Measurements from ENCODE around the gene PLXNB2. TPM values are rescaled to one million over a fixed set of nuclear protein-coding genes. Genes with fewer than 3 reads are reported as not detected.

PLXNB2 gene, protein sequence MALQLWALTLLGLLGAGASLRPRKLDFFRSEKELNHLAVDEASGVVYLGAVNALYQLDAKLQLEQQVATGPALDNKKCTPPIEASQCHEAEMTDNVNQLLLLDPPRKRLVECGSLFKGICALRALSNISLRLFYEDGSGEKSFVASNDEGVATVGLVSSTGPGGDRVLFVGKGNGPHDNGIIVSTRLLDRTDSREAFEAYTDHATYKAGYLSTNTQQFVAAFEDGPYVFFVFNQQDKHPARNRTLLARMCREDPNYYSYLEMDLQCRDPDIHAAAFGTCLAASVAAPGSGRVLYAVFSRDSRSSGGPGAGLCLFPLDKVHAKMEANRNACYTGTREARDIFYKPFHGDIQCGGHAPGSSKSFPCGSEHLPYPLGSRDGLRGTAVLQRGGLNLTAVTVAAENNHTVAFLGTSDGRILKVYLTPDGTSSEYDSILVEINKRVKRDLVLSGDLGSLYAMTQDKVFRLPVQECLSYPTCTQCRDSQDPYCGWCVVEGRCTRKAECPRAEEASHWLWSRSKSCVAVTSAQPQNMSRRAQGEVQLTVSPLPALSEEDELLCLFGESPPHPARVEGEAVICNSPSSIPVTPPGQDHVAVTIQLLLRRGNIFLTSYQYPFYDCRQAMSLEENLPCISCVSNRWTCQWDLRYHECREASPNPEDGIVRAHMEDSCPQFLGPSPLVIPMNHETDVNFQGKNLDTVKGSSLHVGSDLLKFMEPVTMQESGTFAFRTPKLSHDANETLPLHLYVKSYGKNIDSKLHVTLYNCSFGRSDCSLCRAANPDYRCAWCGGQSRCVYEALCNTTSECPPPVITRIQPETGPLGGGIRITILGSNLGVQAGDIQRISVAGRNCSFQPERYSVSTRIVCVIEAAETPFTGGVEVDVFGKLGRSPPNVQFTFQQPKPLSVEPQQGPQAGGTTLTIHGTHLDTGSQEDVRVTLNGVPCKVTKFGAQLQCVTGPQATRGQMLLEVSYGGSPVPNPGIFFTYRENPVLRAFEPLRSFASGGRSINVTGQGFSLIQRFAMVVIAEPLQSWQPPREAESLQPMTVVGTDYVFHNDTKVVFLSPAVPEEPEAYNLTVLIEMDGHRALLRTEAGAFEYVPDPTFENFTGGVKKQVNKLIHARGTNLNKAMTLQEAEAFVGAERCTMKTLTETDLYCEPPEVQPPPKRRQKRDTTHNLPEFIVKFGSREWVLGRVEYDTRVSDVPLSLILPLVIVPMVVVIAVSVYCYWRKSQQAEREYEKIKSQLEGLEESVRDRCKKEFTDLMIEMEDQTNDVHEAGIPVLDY (N-terminal part only)
- total RNA-seq (ENCODE audit: low replicate concordance), result 352 and 500 TPM in 2 replicates
- long read RNA-seq, partial matches to known transcripts, result 12 of 15 reads
- long read RNA-seq, other reads (novel, unspliced or antisense), result 2 of 15 reads

DNA sequence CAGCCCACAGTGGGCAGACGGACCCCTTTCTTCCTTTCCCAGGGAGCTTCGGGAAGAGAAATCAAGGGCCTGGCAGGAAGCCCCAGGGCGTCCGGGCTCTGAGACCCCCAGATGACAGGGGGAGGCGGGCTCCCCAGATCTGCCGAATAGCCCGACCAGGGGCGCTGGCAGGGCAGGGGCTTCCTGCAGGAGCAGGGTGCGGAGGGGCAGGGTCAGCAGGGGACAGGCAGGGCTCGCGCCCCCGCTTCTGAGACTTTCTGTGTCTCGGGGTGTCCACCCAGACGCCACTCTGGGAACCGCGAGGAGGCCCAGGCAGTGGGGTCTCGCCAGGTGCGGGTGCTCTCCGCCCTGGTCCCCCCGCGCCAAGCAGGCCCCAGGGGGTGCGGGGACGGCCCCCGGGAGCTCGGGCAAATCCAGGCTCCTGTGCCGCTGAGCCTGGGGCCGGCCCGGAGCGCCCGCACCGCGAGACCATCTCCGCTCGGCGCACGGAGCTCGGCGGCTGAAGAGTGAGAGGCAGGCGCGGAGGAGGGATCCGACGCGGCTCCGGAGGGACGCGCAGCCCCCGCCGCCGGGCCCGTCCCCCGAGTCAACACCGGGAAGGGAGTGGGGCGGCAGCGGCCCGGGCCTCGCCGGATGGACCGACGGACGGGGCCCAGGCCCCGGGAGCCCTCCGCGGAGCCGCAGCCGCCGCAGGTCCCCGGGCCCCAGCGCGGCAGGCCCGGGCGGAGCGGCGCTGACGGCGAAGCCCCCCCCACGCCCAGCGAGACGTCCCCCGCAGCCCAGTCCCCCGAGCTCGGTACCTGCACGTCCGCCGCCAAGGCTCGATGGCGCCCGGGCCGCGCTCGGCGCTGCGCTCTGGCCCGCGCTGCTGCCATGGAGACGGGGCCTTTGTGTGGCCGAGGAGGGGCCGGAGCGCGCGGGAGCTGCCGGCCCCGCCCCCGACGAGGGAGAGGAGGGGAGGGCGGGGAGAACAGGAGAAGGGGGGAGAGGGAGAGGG is at the start of gene PLXNB2:
Gene PLXNB2, minus strand, starts transcription at position 894 of the 997 bp plus-strand sequence. CDS start 17,062 bp downstream, outside the sequence.
- Mint-ChIP-seq H3K27ac (peak within 1 kb of the TSS; percentile 98), H3K9me3 (no peaks in the 10 kb centered on the region), H3K36me3 (peaks cover 4% of the 10 kb centered on the region), H3K4me3 (peak within 1 kb of the TSS; percentile 94), H3K27me3 (no peaks in the 10 kb centered on the region), H3K4me1 (ENCODE audit: unreplicated experiment) (peaks cover 24% of the 10 kb centered on the region)
- DNase-seq (ENCODE audit: extremely low spot score, unreplicated experiment), result peak; percentile 87
- no peak for TF ChIP-seq CTCF (conservative IDR thresholded peaks at IDR 0.05)

DNA sequence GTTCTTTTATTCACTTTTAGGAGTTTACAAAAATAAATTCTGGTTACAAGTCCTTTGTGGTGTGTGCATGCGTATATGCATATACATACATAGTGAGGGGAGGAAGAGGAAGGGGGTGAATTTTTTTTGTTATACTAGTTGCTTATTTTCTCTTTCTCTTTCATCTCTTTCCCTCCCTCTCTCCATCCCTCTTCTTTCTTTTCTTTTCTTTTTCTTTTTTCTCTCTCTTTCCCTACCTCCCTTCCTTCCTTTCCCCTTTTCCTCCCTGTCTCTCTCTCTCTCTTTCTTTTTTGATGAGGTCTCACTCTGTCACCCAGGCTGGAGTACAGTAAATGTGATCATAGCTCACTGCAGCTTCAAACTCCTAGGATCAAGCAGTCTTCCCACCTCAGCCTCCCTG is 49.8 kb upstream of the PLXNB2 start:
- Mint-ChIP-seq H3K4me3 (no peak overlapping the region), H3K36me3 (peaks cover 32% of the 10 kb centered on the region), H3K27me3 (no peaks in the 10 kb centered on the region), H3K9me3 (no peaks in the 10 kb centered on the region), H3K4me1 (ENCODE audit: unreplicated experiment) (no peaks in the 10 kb centered on the region), H3K27ac (no peak overlapping the region)
- no peak for DNase-seq (ENCODE audit: extremely low spot score, unreplicated experiment)
- no peak for TF ChIP-seq CTCF (conservative IDR thresholded peaks at IDR 0.05)

DNA sequence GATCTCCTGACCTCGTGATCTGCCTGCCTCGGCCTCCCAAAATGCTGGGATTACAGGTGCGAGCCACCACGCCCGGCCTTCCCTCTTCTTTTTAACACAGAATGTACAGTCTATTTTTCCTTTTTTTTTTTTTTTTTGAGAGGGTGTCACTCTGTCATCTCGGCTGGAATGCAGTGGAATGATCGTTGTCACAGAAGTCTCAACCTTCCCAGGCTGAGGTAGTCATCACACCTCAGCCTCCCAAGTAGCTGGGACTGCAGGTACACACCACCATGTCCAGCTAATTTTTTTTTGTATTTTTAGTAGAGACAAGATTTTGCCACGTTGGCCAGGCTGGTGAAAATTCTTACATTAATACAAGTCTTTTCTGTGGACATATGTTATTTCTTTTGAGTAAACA is 48.7 kb upstream of the PLXNB2 start:
- Mint-ChIP-seq H3K9me3 (no peaks in the 10 kb centered on the region), H3K4me1 (ENCODE audit: unreplicated experiment) (no peaks in the 10 kb centered on the region), H3K27me3 (no peaks in the 10 kb centered on the region), H3K27ac (no peak overlapping the region), H3K36me3 (peaks cover 26% of the 10 kb centered on the region), H3K4me3 (no peak overlapping the region)
- DNase-seq (ENCODE audit: extremely low spot score, unreplicated experiment), result no peak
- no peak for TF ChIP-seq CTCF (conservative IDR thresholded peaks at IDR 0.05)

DNA sequence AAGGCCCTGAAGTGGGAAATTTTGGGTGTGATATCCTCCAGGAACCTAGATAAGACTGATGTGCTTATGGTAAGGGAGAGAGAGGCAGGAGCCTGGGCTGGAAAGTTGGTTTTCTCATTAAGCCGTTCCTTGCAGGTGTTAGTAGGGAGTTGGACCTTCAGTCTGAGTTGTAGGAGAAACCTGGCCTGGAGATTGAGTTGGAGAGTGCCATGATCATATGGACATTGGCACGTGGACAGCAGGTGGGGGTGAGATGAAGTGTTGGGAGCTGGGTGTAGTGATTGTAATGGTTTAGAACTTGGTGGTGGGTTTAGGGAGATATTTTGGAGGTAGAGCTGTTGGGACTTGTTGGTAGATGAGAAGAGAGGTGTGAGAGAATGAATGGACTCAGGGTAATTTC is 40.6 kb upstream of the PLXNB2 start:
- TF ChIP-seq CTCF (conservative IDR thresholded peaks at IDR 0.05), result no peak
- Mint-ChIP-seq H3K27ac (no peak overlapping the region), H3K36me3 (peaks cover 2% of the 10 kb centered on the region), H3K9me3 (no peaks in the 10 kb centered on the region), H3K4me1 (ENCODE audit: unreplicated experiment) (no peaks in the 10 kb centered on the region), H3K27me3 (no peaks in the 10 kb centered on the region), H3K4me3 (no peak overlapping the region)
- DNase-seq (ENCODE audit: extremely low spot score, unreplicated experiment), result no peak

Data from type B pancreatic cell (in vitro differentiated cells).